Liver (tissue), 9 donors: ENCODE results near the gene NNMT. TPM values are rescaled to one million over a fixed set of nuclear protein-coding genes. Genes with fewer than 3 reads are reported as not detected.

Experiments used
- DNase-seq: peaks from one replicate; pipeline ENCODE4 v3.0.0-alpha.2; 2017; ENCODE audit warnings: low spot score
- H3K27ac ChIP-seq, 2 donors: one replicate each; pipeline ENCODE4 v1.7.0; 2013; ENCODE audit warnings: inconsistent platforms in 2 of 2, low read length in 2 of 2, control low read depth in 1 of 2, low read depth in 1 of 2, mild to moderate bottlenecking in 1 of 2
- H3K27me3 ChIP-seq, 4 donors: one replicate each; pipeline versions ENCODE4 v1.6.1 to v1.7.0; 2013; ENCODE audit warnings: low read length in 3 of 4, inconsistent platforms in 1 of 4, mild to moderate bottlenecking in 1 of 4, moderate library complexity in 1 of 4; ENCODE audit not compliant: control insufficient read depth in 4 of 4, insufficient read depth in 4 of 4
- H3K36me3 ChIP-seq, 4 donors: one replicate each; pipeline versions ENCODE4 v1.6.1 to v1.7.0; 2013; ENCODE audit warnings: low read length in 3 of 4, mild to moderate bottlenecking in 3 of 4, low read depth in 1 of 4, moderate library complexity in 1 of 4; ENCODE audit not compliant: control insufficient read depth in 4 of 4, insufficient read depth in 3 of 4
- H3K4me1 ChIP-seq, 4 donors: one replicate each; pipeline versions ENCODE4 v1.6.1 to v1.7.0; 2013; ENCODE audit warnings: low read length in 3 of 4, mild to moderate bottlenecking in 3 of 4, moderate library complexity in 1 of 4; ENCODE audit not compliant: control insufficient read depth in 4 of 4, insufficient read depth in 4 of 4
- H3K4me3 ChIP-seq, 3 donors: one replicate each; pipeline versions ENCODE4 v1.6.1 to v1.7.0; 2013; ENCODE audit warnings: low read length in 3 of 3, control low read depth in 1 of 3, low read depth in 1 of 3, mild to moderate bottlenecking in 1 of 3
- H3K9ac ChIP-seq, 2 donors: one replicate each; pipeline ENCODE4 v1.7.0; 2013; ENCODE audit warnings: low read length in 2 of 2, mild to moderate bottlenecking in 2 of 2, moderate library complexity in 2 of 2, control low read depth in 1 of 2, low read depth in 1 of 2
- H3K9me3 ChIP-seq, 4 donors: one replicate each; pipeline versions ENCODE4 v1.6.1 to v1.7.0; 2013; ENCODE audit warnings: low read length in 3 of 4; ENCODE audit not compliant: control insufficient read depth in 4 of 4
- EGR1 ChIP-seq, 2 donors: IDR thresholded peaks; 2 replicates each; pipeline ENCODE4 v1.6.1; 2016 to 2018; ENCODE audit warnings: antibody characterized with exemption in 2 of 2, low read depth in 2 of 2
- FOXA2 ChIP-seq: IDR thresholded peaks from 2 replicates; pipeline ENCODE4 v1.6.1; 2016; ENCODE audit warnings: antibody characterized with exemption
- GABPA ChIP-seq, 2 donors: IDR thresholded peaks in 1 of 2; conservative IDR thresholded peaks in 1 of 2; 2 replicates each; pipeline ENCODE4 v1.6.1; 2016; ENCODE audit warnings: antibody characterized with exemption in 2 of 2, mild to moderate bottlenecking in 1 of 2, moderate library complexity in 1 of 2
- HNF4A ChIP-seq, 2 donors: conservative IDR thresholded peaks; 2 replicates each; pipeline ENCODE4 v1.6.1; 2016; ENCODE audit warnings: antibody characterized with exemption in 2 of 2, mild to moderate bottlenecking in 2 of 2
- HNF4G ChIP-seq: IDR thresholded peaks from 2 replicates; pipeline ENCODE4 v1.6.1; 2016; ENCODE audit warnings: antibody characterized with exemption
- JUND ChIP-seq, 2 donors: IDR thresholded peaks; 2 replicates each; pipeline ENCODE4 v1.6.1; 2016; ENCODE audit warnings: antibody characterized with exemption in 2 of 2
- NR2F2 ChIP-seq: IDR thresholded peaks from 2 replicates; pipeline ENCODE4 v1.6.1; 2016; ENCODE audit warnings: antibody characterized with exemption
- RAD21 ChIP-seq, 2 donors: IDR thresholded peaks; 2 replicates each; pipeline ENCODE4 v1.6.1; 2016; ENCODE audit warnings: antibody characterized with exemption in 2 of 2, mild to moderate bottlenecking in 2 of 2
- RXRA ChIP-seq, 2 donors: IDR thresholded peaks; 2 replicates each; pipeline ENCODE4 v1.6.1; 2017 to 2018; ENCODE audit warnings: antibody characterized with exemption in 2 of 2, mild to moderate bottlenecking in 1 of 2
- SP1 ChIP-seq: IDR thresholded peaks from 2 replicates; pipeline ENCODE4 v1.6.1; 2018; ENCODE audit warnings: antibody characterized with exemption, mild to moderate bottlenecking
- TAF1 ChIP-seq: conservative IDR thresholded peaks from 2 replicates; pipeline ENCODE4 v1.6.1; 2016; ENCODE audit warnings: antibody characterized with exemption, mild to moderate bottlenecking
- YY1 ChIP-seq: IDR thresholded peaks from 2 replicates; pipeline ENCODE4 v1.6.1; 2016; ENCODE audit warnings: antibody characterized with exemption, mild to moderate bottlenecking
- WGBS: extraction: QIAGEN DNeasy Blood & Tissue Kit; methylation state at CpG from one replicate; pipeline ENCODE4 v1.1.7; 2013; 5-methylcytosine and 5-hydroxymethylcytosine counted together
- polyA plus RNA-seq, 2 donors: library from polyadenylated mRNA; stranded (reverse) in 1 of 2; unstranded in 1 of 2; fragments of 200-250 nt in 1 of 2; fragments of >200 nt in 1 of 2; fragmentation: Nextera tagmentation in 1 of 2; extraction: Ambion mirVana in 1 of 2; gene quantifications; one replicate each; pipeline versions ENCODE4 v1.2.1 to v1.2.3, GENCODE V29; 2013 to 2015
- total RNA-seq, 2 donors: library from RNA; depleted of rRNA; stranded (reverse); fragments of >200 nt; gene quantifications; one replicate each; pipeline ENCODE4 v1.2.3, GENCODE V29; 2014
- TF ChIP-seq, protein P1 (sequence below): fragments of 150-350 bp; IDR thresholded peaks from 2 replicates; pipeline ENCODE4 v1.5.1; 2017; ENCODE audit warnings: improper control_type of control experiment, low read depth, low read length; ENCODE audit not compliant: missing input control
- TF ChIP-seq, protein P2 (sequence below): IDR thresholded peaks from 2 replicates; pipeline ENCODE4 v1.6.1; 2016; ENCODE audit warnings: antibody characterized with exemption
- donor health status: healthy.
- donor health status: healthy.
- donor health status: healthy.
- donor health status: healthy.
- donor health status: healthy.

Gene NNMT
- total and polyA plus RNA-seq, 4 donors, result 0.47 to 3,724 (median 2,877) TPM

DNA sequence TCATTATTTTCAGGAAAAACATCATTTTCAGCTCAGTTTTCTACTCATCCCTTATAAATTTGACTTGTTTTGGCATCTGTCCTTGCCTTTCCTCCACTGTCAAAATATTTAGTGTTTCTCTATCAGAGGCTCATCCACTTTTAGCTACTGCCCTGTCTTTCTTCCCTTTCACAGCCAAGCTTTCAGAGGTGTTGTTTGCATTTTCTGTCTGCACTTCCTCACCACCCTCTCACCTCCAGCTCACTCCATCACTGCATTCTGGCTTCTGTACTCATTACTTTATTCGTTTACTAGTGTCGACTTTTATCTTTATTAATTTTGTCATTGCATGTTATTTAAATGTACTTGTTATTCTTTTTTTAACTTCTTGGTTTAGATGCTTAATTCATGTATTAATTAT lies 26.7 kb upstream of the NNMT start:
- no peaks in the 10 kb centered on the region for H3K27me3 ChIP-seq
- H3K4me1 ChIP-seq, result peaks cover 5 to 38% (median 31%) of the 10 kb centered on the region in 4 donors
- WGBS, result 87% methylated on average over 2 of the region's 2 CpGs
- no peaks in the 10 kb centered on the region for H3K9me3 ChIP-seq
- H3K36me3 ChIP-seq, result no peaks in the 10 kb centered on the region
- H3K4me3 ChIP-seq, result no peak overlapping the region
- no peak overlapping the region for H3K9ac ChIP-seq
- no peak for DNase-seq
- TF ChIP-seq TAF1, result no peak
- TF ChIP-seq EGR1 (IDR thresholded peaks at IDR 0.05; ENCODE audit: low read depth in 2 of 2), result no peak
- no peak for TF ChIP-seq FOXA2
- no peak for TF ChIP-seq NR2F2
- TF ChIP-seq, protein P1, sequence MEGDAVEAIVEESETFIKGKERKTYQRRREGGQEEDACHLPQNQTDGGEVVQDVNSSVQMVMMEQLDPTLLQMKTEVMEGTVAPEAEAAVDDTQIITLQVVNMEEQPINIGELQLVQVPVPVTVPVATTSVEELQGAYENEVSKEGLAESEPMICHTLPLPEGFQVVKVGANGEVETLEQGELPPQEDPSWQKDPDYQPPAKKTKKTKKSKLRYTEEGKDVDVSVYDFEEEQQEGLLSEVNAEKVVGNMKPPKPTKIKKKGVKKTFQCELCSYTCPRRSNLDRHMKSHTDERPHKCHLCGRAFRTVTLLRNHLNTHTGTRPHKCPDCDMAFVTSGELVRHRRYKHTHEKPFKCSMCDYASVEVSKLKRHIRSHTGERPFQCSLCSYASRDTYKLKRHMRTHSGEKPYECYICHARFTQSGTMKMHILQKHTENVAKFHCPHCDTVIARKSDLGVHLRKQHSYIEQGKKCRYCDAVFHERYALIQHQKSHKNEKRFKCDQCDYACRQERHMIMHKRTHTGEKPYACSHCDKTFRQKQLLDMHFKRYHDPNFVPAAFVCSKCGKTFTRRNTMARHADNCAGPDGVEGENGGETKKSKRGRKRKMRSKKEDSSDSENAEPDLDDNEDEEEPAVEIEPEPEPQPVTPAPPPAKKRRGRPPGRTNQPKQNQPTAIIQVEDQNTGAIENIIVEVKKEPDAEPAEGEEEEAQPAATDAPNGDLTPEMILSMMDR, result no peak
- TF ChIP-seq, protein P2, sequence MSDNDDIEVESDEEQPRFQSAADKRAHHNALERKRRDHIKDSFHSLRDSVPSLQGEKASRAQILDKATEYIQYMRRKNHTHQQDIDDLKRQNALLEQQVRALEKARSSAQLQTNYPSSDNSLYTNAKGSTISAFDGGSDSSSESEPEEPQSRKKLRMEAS, result no peak
- TF ChIP-seq RAD21 (IDR thresholded peaks at IDR 0.05), result no peak
- TF ChIP-seq GABPA (IDR thresholded peaks at IDR 0.05 in 1 of 2, conservative IDR thresholded peaks at IDR 0.05 in 1 of 2), result no peak
- no peak for TF ChIP-seq HNF4G
- TF ChIP-seq JUND (IDR thresholded peaks at IDR 0.05), result no peak
- no peak for TF ChIP-seq SP1
- TF ChIP-seq YY1, result no peak
- H3K27ac ChIP-seq, result no peak overlapping the region

DNA sequence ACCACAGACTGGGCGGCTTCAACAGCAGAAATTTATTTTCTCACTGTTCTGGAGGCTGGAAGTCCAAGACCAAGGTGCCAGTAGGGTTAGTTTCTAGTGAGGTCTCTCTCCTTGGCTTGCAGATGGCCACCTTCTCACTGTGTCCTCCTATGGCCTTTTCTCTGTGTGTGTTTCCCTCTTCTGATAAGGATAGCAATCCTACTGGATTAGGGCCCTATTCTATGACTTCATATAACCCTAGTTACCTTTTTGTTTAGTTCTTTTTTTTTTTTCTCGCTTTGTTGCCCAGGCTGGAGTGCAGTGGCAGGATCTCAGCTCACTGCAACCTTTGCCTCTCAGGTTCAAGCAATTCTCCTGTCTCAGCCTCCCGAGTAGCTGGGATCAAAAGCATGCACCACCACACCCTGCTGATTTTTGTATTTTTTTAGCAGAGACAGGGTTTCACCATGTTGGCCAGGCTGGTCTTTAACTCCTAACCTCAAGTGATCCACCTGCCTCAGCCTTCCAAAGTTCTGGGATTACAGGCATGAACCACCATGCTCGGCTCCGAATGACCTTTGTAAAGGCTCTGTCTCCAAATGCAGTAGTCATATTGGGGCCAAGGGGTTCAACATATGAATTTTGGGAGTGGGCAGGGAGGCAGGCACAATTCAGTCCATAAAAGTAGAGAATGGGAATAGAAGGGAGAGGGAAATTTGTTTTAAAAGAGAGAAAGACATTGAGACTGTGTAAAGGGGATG lies 25.5 kb upstream of the NNMT start:
- H3K9me3 ChIP-seq, result no peaks in the 10 kb centered on the region
- TF ChIP-seq SP1 (no peak), HNF4A (conservative IDR thresholded peaks at IDR 0.05) (peak in 1 of 2 donors; percentile 19), RXRA (IDR thresholded peaks at IDR 0.05) (peak in 1 of 2 donors; percentile 46)
- H3K27ac ChIP-seq, result peak overlapping the region in 1 of 2 donors; percentile 13
- no peak overlapping the region for H3K9ac ChIP-seq
- DNase-seq, result peak; percentile 6
- peaks cover 5 to 38% (median 25%) of the 10 kb centered on the region in 4 donors for H3K4me1 ChIP-seq
- no peak overlapping the region for H3K4me3 ChIP-seq
- no peaks in the 10 kb centered on the region for H3K36me3 ChIP-seq
- no peaks in the 10 kb centered on the region for H3K27me3 ChIP-seq
- WGBS, result 67% methylated on average over 5 of the region's 5 CpGs

DNA sequence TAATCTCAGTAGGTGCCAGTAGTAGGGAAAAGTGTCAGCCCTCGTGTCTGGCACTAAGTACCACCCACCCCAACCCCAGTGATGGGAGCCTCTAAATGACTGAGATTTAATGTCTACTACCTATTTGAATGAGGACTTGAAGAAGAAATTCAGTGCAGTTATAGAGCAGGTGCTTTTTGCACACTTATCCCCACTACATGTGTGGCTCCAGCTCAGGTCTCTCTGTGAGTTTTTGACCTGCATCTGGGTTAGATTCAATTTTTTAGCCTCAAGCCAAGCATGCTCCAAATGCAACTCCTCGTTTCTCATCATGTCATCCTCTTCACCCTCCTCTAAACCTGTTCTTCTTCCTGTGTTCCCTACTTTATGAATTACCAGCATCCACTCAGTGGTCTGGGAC lies 24.9 kb upstream of the NNMT start:
- 50% methylated on average over 2 of the region's 2 CpGs for WGBS
- Histone ChIP-seq H3K4me1 (peaks cover 4 to 37% (median 20%) of the 10 kb centered on the region in 4 donors), H3K9ac (no peak overlapping the region), H3K27me3 (no peaks in the 10 kb centered on the region), H3K27ac (no peak overlapping the region), H3K36me3 (no peaks in the 10 kb centered on the region), H3K4me3 (no peak overlapping the region), H3K9me3 (no peaks in the 10 kb centered on the region)
- DNase-seq, result peak; percentile 10
- TF ChIP-seq NR2F2 (no peak), HNF4A (conservative IDR thresholded peaks at IDR 0.05) (no peak), RXRA (IDR thresholded peaks at IDR 0.05) (no peak)
